ENCODE data around the gene MRPS34.

The MRPS34 gene

GRCh38 chr16:1771188-1771863 lies 1.6 kb downstream of the MRPS34 start, which contains the start of gene NME3:
Gene NME3 (minus strand): TSS chr16:1771543. CDS start chr16:1771534, 9 bp downstream.
- no peak for DNase-seq (ENCODE audit: low read depth, low spot score)

- no peak for DNase-seq (ENCODE audit: low read depth, low spot score)
Observed at GRCh38 chr16:1770328-1771187, 2.4 kb downstream of the MRPS34 start.

- DNase-seq (ENCODE audit: low read depth, low spot score) = no peak
Observed at GRCh38 chr16:1769402-1770300, 3.3 kb downstream of the MRPS34 start.

- no peak for DNase-seq (ENCODE audit: low read depth, low spot score)
Observed at GRCh38 chr16:1768767-1769401, 4.0 kb downstream of the MRPS34 start.

GRCh38 chr16:1768061-1768766 lies 4.7 kb downstream of the MRPS34 start:
- no peak for DNase-seq (ENCODE audit: low read depth, low spot score)

- no peak for DNase-seq (ENCODE audit: low read depth, low spot score)
Observed at GRCh38 chr16:1767116-1767994, 5.6 kb downstream of the MRPS34 start.

GRCh38 chr16:1766701-1767100 lies 6.2 kb downstream of the MRPS34 start:
- no peak for DNase-seq (ENCODE audit: low read depth, low spot score)

- no peak for DNase-seq (ENCODE audit: low read depth, low spot score)
Observed at GRCh38 chr16:1766231-1766630, 6.7 kb downstream of the MRPS34 start.

- no peak for DNase-seq (ENCODE audit: low read depth, low spot score)
Observed at GRCh38 chr16:1765826-1766225, 7.1 kb downstream of the MRPS34 start.

GRCh38 chr16:1764971-1765370 lies 8.0 kb downstream of the MRPS34 start:
- no peak for DNase-seq (ENCODE audit: low read depth, low spot score)

- DNase-seq (ENCODE audit: low read depth, low spot score) = no peak
Observed at GRCh38 chr16:1763521-1764511, 9.1 kb downstream of the MRPS34 start.

GRCh38 chr16:1762879-1763520 lies 9.9 kb downstream of the MRPS34 start:
- no peak for DNase-seq (ENCODE audit: low read depth, low spot score)

- no peak for DNase-seq (ENCODE audit: low read depth, low spot score)
Observed at GRCh38 chr16:1762196-1762878, 10.6 kb downstream of the MRPS34 start.

GRCh38 chr16:1761751-1762150 lies 11.2 kb downstream of the MRPS34 start:
- no peak for DNase-seq (ENCODE audit: low read depth, low spot score)

- no peak for DNase-seq (ENCODE audit: low read depth, low spot score)
Observed at GRCh38 chr16:1760911-1761310, 12.0 kb downstream of the MRPS34 start.

GRCh38 chr16:1759511-1759910 lies 13.4 kb downstream of the MRPS34 start:
- DNase-seq (ENCODE audit: low read depth, low spot score) = no peak

GRCh38 chr16:1758923-1759322 lies 14.0 kb downstream of the MRPS34 start:
- no peak for DNase-seq (ENCODE audit: low read depth, low spot score)

Data from brain pericyte (primary cell).